Measurements from ENCODE around the gene NAA60.

The NAA60 gene

GRCh38 chr16:3469736-3470135, 26.3 kb downstream of the NAA60 start:
- H3K9me3 ChIP-seq (ENCODE audit: control insufficient read depth, insufficient read depth, low read depth, low read length), result no peaks in the 10 kb centered on the region
- H3K4me1 ChIP-seq (ENCODE audit: control insufficient read depth, insufficient read depth, low read length), result no peaks in the 10 kb centered on the region
- no peak overlapping the region for H3K27ac ChIP-seq (ENCODE audit: extremely low read depth, low read depth, low read length)
- no peak for TF ChIP-seq ZNF223 (tag by site-specific recombination; IDR thresholded peaks at IDR 0.05)
- TF ChIP-seq OSR2 (tag by site-specific recombination; IDR thresholded peaks at IDR 0.05), result no peak
- TF ChIP-seq ZNF544 (tag by site-specific recombination; IDR thresholded peaks at IDR 0.05), result no peak
- no peak for TF ChIP-seq YY2 (tag by site-specific recombination; IDR thresholded peaks at IDR 0.05)
- no peak for TF ChIP-seq SALL2 (tag by site-specific recombination; IDR thresholded peaks at IDR 0.05; ENCODE audit: borderline replicate concordance)
- no peak for TF ChIP-seq ZFP69B (tag by site-specific recombination; IDR thresholded peaks at IDR 0.05)
- TF ChIP-seq ZNF426 (tag by site-specific recombination; IDR thresholded peaks at IDR 0.05), result no peak
- no peak for TF ChIP-seq PRDM6 (tag by site-specific recombination; IDR thresholded peaks at IDR 0.05)
- TF ChIP-seq ZNF140 (tag by site-specific recombination; IDR thresholded peaks at IDR 0.05), result no peak
- TF ChIP-seq ZNF701 (tag by site-specific recombination; IDR thresholded peaks at IDR 0.05), result no peak
- no peak for TF ChIP-seq ZNF112 (tag by site-specific recombination; IDR thresholded peaks at IDR 0.05)
- TF ChIP-seq ZNF324 (tag by site-specific recombination; IDR thresholded peaks at IDR 0.05), result no peak
- TF ChIP-seq INSM2 (tag by site-specific recombination; IDR thresholded peaks at IDR 0.05), result no peak
- TF ChIP-seq ZNF239 (tag by site-specific recombination; IDR thresholded peaks at IDR 0.05), result no peak
- no peak for TF ChIP-seq BCL6B (tag by site-specific recombination; IDR thresholded peaks at IDR 0.05)
- no peak for TF ChIP-seq ZNF350 (tag by site-specific recombination; IDR thresholded peaks at IDR 0.05)
- ChIA-PET POLR2A (no interaction called here), CTCF (no interaction called here)
- peaks cover 0 to 19% of the 10 kb centered on the region in 2 experiments; a peak in 2 of 3 replicates for H3K36me3 ChIP-seq (ENCODE audit: control insufficient read depth in 2 of 2, insufficient read depth in 1 of 2, low read length in 2 of 2)
- H3K4me3 ChIP-seq (ENCODE audit: low read depth, low read length), result no peak overlapping the region

- Histone ChIP-seq H3K27ac (ENCODE audit: extremely low read depth, low read depth, low read length) (no peak overlapping the region), H3K36me3 (ENCODE audit: control insufficient read depth in 2 of 2, insufficient read depth in 1 of 2, low read length in 2 of 2) (peaks cover 0 to 14% of the 10 kb centered on the region in 2 experiments; a peak in 2 of 3 replicates), H3K4me1 (ENCODE audit: control insufficient read depth, insufficient read depth, low read length) (no peaks in the 10 kb centered on the region), H3K9me3 (ENCODE audit: control insufficient read depth, insufficient read depth, low read depth, low read length) (no peaks in the 10 kb centered on the region), H3K4me3 (ENCODE audit: low read depth, low read length) (no peak overlapping the region)
- ChIA-PET CTCF (no interaction called here), POLR2A (no interaction called here)
- no peak for TF ChIP-seq ZSCAN5A (tag by site-specific recombination; IDR thresholded peaks at IDR 0.05)
- no peak for TF ChIP-seq ZNF624 (tag by site-specific recombination; IDR thresholded peaks at IDR 0.05)
- no peak for TF ChIP-seq BCL11B (tag by site-specific recombination; IDR thresholded peaks at IDR 0.05; ENCODE audit: low read depth)
- no peak for TF ChIP-seq ZNF621 (tag by site-specific recombination; IDR thresholded peaks at IDR 0.05)
- TF ChIP-seq ZXDB (tag by site-specific recombination; IDR thresholded peaks at IDR 0.05), result no peak
- no peak for TF ChIP-seq ZFP41 (tag by site-specific recombination; IDR thresholded peaks at IDR 0.05; ENCODE audit: borderline replicate concordance)
- no peak for TF ChIP-seq SCRT1 (tag by site-specific recombination; IDR thresholded peaks at IDR 0.05; ENCODE audit: borderline replicate concordance)
- no peak for TF ChIP-seq ZNF223 (tag by site-specific recombination; IDR thresholded peaks at IDR 0.05)
- TF ChIP-seq ZNF335 (tag by site-specific recombination; conservative IDR thresholded peaks at IDR 0.05), result no peak
- TF ChIP-seq ZBTB48 (tag by site-specific recombination; IDR thresholded peaks at IDR 0.05), result no peak
- TF ChIP-seq RBAK (tag by site-specific recombination; IDR thresholded peaks at IDR 0.05), result no peak
- TF ChIP-seq ZNF19 (tag by site-specific recombination; IDR thresholded peaks at IDR 0.05; ENCODE audit: low read depth), result no peak
- no peak for TF ChIP-seq ZNF398 (tag by site-specific recombination; IDR thresholded peaks at IDR 0.05)
Observed at GRCh38 chr16:3470723-3471122, 27.2 kb downstream of the NAA60 start.

Measured in HEK293 (cell line).